Cardiac septum (tissue), 1 donor: Measurements from ENCODE around the gene PITRM1. TPM values are rescaled to one million over a fixed set of nuclear protein-coding genes. Genes with fewer than 3 reads are reported as not detected.
"Not testable (repeated sequence)": the region's sequence is repeated elsewhere in the genome, so short reads cannot be mapped to it uniquely, and the experiment has no call there.

Source experiments
- DNase-seq: peaks from one replicate; pipeline ENCODE4 v3.0.0-alpha.2; 2020; ENCODE audit warnings: low spot score
- intact Hi-C: fragments of 100-400 bp; cut with DNase I; formaldehyde crosslinking; loops from one replicate; pipeline ENCODE4 v1.14.0; 2022
- total RNA-seq: library from RNA; stranded (reverse); fragmentation: NEBNext Ultra II Directional; extraction: Animal tissue kit (Norgen Biotek cat#: 25700); gene quantifications from one replicate; pipeline ENCODE4 v1.2.1, GENCODE V29; 2021
- donor health status: DM: no; HTN: no; CAD: no.

The PITRM1 gene
- total RNA-seq, 1 donor from 2014 or later = 85.3 TPM

GRCh38 chr10:3203016-3203811 is 30.6 kb upstream of the PITRM1 start:
- intact Hi-C loops = no loop called here
- DNase-seq = no peak

GRCh38 chr10:3201796-3202195 is 29.2 kb upstream of the PITRM1 start:
- intact Hi-C loops = no loop called here

DNA sequence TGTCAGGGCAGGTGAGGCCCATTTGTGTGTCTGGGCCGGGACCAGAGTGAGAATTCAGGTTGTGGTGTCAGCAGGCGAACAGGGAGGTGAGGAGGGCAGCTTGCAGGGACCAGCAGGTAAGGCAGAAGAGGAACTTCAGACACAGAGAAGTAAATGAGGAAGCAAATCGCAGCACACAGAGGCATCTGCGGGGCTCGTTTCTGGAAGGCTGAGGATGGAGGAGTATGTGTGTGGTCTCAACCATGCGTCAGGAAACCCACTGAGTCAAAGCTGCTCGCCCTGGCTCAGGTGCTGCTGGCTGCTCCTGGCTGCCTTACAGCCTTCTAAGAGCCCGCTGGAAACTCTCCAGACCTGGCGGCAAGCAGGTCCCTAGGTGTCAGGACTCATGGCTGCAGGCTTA is 26.9 kb upstream of the PITRM1 start:
- intact Hi-C loops = loop anchor here (10.0 kb wide), 1 partner anchor 1455 kb away; no protein-coding TSS in a partner anchor
- DNase-seq = no peak

More at GRCh38 chr10:3201796-3202195, 29.2 kb upstream of the PITRM1 start:
- DNase-seq = no peak

DNA sequence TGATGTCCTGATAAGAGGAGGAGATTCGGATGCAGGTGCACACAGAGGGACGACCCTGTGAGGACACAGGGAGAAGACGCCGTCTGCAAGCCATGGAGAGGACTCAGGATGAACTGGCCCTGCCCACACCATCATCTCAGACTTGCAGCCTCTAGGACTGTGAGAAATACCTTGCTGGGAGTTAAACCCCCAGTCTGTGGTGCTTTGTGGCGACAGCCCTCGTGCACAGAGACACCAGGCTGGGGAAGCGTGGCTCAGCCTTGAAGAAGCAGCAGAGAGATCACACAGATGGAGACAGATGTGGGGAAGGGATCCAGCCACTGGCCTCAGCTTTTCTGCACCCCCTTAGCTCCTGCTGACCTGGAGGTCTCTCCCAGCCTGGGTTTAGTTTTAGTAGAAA is 26.3 kb upstream of the PITRM1 start:
- intact Hi-C loops = loop anchor here (10.0 kb wide), 1 partner anchor 1456 kb away; no protein-coding TSS in a partner anchor
- no peak for DNase-seq

DNA sequence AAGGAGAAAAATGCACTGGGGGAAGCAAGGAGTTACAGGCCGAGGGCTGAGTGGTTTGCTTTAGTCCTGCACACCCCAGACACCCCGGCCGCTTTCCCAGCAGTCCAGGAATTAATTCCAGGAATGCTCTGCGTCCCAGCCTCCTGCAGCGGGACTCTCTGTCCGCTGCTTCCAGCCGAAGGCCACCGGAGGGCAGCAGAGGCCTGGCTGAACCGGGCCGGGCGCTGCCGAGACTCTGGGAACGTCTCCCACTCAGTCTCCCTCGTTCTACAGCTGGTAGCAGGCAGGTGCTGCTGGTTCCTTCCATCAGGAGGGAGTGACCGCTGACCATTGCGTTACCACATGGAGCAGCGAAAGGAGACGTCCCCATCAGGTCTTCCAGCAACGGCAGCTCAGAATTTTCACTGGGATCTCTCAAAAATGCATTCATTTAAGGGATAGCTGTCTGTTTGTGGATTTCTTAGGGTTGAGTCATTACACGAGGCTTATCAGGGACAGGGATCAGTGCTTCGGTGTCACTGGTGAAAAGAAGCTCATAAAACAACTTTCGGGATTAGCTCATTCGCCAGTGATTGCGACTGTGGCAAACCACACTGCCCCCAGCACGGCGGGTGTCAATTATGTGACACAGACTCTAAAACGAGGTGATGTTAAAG is 24.9 kb upstream of the PITRM1 start:
- intact Hi-C loops = loop anchor here (2.0 to 10.0 kb wide), 3 partner anchors 585 to 1569 kb away; no protein-coding TSS in a partner anchor
- DNase-seq = peak; percentile 88

DNA sequence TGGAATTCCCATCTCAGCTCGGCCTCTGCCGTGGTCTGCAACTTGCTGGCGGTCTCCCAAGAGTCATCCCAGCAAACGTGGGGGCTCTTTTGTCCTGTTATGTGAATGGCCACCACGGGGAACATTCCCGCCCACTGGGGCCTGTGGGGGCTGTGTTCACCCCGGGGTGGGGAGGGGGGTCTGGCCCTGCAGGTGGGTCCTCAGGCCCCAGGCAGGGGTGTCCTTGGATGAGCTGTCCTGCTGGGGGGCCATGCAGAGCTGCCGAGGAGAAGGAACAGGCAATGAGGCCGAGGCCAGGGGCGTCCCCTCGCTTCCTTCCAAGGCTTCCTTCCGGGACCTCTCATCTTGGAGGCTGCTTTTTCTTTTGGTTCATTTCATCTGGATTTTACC is 24.4 kb upstream of the PITRM1 start:
- no peak for DNase-seq
- intact Hi-C loops = loop anchor here (2.0 to 10.0 kb wide), 3 partner anchors 586 to 1570 kb away; no protein-coding TSS in a partner anchor

DNA sequence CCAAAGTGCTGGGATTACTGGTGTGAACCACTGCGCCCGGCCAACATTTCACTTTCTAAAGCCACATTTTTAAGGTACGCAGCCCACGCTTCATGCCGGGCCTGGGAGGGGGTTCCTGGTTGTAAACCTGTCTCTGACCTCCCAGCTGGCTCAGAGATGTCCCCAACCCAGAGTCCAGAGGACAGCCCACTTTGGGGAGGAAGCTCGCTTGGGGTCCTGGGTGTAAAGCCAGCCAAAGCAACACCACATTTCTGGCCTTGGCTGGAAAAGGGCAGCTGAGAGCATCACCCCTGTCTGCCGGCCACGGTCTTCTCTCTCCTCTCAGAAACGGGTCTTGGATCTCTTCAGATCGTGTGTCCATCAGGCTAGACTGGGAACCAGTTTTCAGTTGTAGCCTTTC is 23.9 kb upstream of the PITRM1 start:
- intact Hi-C loops = loop anchor here (2.0 to 10.0 kb wide), 3 partner anchors 586 to 1570 kb away; no protein-coding TSS in a partner anchor
- DNase-seq = no peak

DNA sequence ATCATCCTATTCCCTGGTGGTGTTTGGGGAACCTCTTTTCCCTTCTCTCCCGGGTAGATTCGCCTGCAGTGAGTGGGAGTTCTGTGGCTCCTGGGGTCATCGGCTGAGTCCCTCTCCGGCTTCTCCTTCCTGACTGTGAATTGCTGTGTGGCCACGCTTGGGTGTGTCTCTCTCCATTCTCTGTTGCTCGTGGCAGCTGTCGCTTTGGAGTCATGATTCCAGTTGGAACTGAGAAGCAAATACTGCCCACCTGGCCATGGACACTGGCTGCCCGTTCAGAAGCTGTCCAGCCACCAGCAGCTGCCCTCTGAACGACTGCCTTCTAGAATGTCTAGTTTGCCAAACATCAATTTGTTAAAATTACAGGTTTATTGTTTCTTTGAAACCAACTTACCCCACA is 23.1 kb upstream of the PITRM1 start:
- DNase-seq = no peak
- intact Hi-C loops = loop anchor here (2.0 to 10.0 kb wide), 3 partner anchors 587 to 1571 kb away; no protein-coding TSS in a partner anchor

- intact Hi-C loops = loop anchor here (10.0 kb wide), 1 partner anchor 1460 kb away; no protein-coding TSS in a partner anchor
- no peak for DNase-seq
Observed at GRCh38 chr10:3195286-3195685, 22.7 kb upstream of the PITRM1 start.

DNA sequence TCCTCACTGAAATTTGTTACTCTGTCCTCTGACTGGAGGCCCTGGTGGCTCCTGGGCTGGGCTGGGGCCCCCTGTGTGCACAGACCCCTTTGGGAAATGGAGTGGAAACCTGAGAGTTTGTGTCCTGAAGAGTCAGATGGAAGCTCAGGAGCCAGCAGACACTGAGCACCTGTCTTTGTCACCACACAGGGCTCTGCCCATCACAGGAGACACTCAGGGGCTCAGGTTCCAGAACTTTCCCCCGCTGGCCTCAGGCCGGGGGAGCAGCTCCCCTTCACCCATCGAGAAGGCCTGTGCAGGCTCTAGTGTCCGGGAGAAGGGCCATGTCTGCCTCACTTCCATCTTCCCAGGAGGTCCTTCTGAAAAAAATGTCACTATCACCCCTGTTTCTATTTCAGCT is 22.3 kb upstream of the PITRM1 start:
- intact Hi-C loops = loop anchor here (10.0 kb wide), 1 partner anchor 1460 kb away; no protein-coding TSS in a partner anchor
- no peak for DNase-seq

GRCh38 chr10:3193751-3194150 is 21.2 kb upstream of the PITRM1 start:
- intact Hi-C loops = loop anchor here (10.0 kb wide), 1 partner anchor 1461 kb away; no protein-coding TSS in a partner anchor
- no peak for DNase-seq

DNA sequence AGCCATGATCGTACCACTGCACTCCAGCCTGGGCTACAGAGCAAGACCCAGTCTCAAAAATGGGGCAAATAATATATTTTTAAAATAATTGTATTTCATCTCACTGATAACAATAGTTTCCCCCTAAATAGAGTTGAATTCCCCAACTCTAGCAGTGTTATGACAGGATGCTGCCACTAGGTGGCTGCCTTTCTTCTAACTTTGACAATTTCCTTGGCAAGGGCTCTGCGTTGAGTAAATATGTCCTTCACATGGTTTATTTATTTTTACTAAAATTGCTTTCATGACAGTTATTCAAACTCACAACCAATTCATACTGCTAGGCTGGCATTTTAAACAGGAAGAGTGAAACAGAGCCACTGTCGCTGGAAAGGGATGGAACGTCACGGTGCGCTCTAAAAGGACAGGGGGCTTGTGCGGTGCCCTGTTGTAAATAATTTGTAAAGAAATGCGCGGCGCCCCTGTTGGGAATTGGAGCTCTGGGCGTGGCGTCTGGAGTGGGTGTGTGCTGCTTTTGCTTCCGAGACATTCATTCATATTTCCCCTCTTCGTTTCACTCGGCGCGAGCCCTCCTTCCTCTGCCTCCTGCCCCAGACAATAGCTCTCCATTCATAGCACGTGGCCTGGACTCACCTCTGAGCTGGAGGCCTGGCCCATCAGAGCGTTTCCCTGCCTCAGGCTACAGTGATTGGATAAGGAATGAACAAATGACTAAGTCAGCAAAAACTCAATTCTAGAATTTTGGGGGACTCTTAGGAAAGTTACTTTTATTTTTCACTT is 20.5 kb upstream of the PITRM1 start:
- intact Hi-C loops = loop anchor here (10.0 kb wide), 1 partner anchor 1462 kb away; no protein-coding TSS in a partner anchor
- no peak for DNase-seq

DNA sequence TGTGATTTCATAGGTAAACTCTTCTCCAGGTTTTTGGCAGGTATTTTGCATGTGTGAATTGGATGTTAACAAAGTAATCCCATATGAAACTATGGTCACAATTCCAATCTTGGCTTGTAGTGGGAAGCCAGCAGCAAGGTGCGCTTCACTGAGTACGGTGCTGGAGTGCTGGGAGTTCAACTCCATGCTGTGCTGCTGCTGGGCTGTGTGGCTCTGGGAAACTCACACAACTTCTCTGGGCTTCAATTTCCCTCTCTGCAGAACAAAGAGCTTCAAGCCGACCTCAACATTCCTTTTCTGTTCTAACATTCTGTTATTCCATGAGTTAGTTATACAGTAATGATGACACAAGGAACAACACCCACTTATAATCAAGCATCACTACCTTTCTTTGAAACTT is 18.2 kb upstream of the PITRM1 start:
- intact Hi-C loops = loop anchor here (10.0 kb wide), 1 partner anchor 1464 kb away; no protein-coding TSS in a partner anchor
- DNase-seq = no peak

DNA sequence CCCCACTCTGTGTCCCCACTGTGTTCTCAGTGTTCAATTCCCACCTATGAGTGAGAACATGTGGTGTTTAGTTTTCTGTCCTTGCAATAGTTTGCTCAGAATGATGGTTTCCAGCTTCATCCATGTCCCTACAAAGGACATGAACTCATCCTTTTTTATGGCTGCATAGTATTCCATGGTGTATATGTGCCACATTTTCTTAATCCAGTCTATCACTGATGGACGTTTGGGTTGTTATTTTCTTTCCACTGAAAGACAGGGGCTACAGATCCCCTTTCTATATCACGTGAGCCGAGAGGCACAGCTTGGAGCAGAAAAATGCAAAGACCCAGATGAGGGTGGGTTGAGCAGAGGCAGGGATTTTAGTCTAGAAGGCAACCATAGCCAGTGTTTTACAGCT is 14.6 kb upstream of the PITRM1 start:
- intact Hi-C loops = not testable (repeated sequence)

DNA sequence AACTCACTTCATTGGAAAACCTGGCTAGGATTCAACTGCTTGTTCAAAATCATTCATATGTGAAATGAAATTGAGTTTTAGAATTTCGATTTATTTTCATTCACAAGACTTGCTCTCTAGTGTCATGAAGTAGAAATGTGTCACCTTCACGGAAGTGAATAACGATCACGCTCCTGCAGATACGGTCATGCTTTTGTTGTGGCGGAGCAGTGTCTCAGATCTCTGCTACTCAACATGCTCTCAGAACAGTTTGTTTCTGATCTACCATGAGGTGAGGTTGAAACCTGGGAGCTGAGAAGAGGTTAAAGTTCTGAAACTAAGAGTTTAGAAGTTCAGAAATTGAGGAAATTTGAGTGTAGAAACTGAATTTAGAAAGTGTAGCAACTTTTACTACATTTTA is 13.8 kb upstream of the PITRM1 start:
- intact Hi-C loops = no loop called here
- no peak for DNase-seq

More for the DNA sequence above, 14.6 kb upstream of the PITRM1 start:
- DNase-seq = not testable (repeated sequence)

GRCh38 chr10:3185386-3185785 is 12.8 kb upstream of the PITRM1 start:
- no peak for DNase-seq

GRCh38 chr10:3180355-3181025 is 7.9 kb upstream of the PITRM1 start:
- no peak for DNase-seq
- intact Hi-C loops = no loop called here

More at GRCh38 chr10:3185386-3185785, 12.8 kb upstream of the PITRM1 start:
- intact Hi-C loops = no loop called here

DNA sequence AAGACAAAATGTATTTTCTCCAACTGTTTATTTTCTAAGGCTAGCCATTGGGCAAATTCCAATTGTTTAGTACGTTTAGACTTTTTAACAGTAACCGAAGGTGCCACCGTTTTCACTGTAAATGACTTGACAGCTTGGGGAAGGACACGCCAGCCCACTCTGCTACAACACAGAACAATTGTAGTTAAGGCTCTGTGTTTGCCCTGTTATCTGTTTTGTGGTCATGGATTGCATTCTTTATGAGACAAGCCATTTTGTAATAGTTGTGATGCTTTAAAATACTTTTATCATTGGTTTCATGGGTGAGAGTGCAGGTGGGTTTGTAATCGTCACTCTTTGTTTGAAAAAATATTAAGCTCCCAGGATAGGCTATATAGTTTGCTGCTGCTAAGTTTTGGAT is 6.6 kb upstream of the PITRM1 start:
- DNase-seq = no peak
- intact Hi-C loops = no loop called here

GRCh38 chr10:3178042-3178441 is 5.5 kb upstream of the PITRM1 start:
- intact Hi-C loops = no loop called here
- no peak for DNase-seq
